ENCODE data around the gene SLC33A1. TPM values are rescaled to one million over a fixed set of nuclear protein-coding genes. Genes with fewer than 3 reads are reported as not detected.
"Not testable (repeated sequence)": the region's sequence is repeated elsewhere in the genome, so short reads cannot be mapped to it uniquely, and the experiment has no call there.

The SLC33A1 gene
- total RNA-seq, 1 donor: 36.9 TPM

DNA sequence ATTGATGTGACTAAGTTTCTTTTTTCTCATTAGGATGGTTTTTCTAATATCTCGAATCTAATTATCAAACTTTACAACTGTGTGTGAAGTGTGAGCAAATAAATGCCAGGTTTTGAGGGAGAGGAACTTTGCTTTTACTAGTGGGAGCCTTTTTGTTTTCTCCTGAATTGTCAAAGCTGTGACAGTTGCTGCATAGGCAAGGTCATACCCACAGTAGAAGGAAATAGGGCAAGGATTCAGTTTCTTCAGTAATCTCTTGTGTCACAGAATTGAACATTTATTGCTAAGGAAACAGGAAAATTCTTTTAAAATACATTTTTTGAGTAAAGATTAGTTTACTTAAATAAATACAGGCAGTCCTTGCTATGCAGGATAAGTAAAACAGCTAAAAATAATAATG lies 35.7 kb upstream of the SLC33A1 start:
- Histone ChIP-seq H3K27me3 (ENCODE audit: insufficient read depth, low read length) (no peaks in the 10 kb centered on the region), H4K20me1 (ENCODE audit: insufficient read depth, low read length) (peaks cover 6% of the 10 kb centered on the region), H3K4me1 (ENCODE audit: insufficient read depth, low read length) (peaks cover 12% of the 10 kb centered on the region), H2AFZ (ENCODE audit: low read length) (no peak overlapping the region), H3K4me3 (ENCODE audit: insufficient read depth, low read length) (no peak overlapping the region), H3K36me3 (ENCODE audit: insufficient read depth, low read length) (peaks cover 10% of the 10 kb centered on the region), H3K79me2 (ENCODE audit: insufficient read depth, low read length) (peaks cover 86% of the 10 kb centered on the region), H3K4me2 (ENCODE audit: insufficient read depth, low read length) (peak overlapping the region; percentile 35), H3K27ac (ENCODE audit: low read depth, low read length) (peak overlapping the region; percentile 75), H3K9me3 (ENCODE audit: low read depth, low read length) (no peaks in the 10 kb centered on the region)
- DNase-seq (ENCODE audit: insufficient read length, low spot score, missing footprints): no peak
- TF ChIP-seq, protein P1, sequence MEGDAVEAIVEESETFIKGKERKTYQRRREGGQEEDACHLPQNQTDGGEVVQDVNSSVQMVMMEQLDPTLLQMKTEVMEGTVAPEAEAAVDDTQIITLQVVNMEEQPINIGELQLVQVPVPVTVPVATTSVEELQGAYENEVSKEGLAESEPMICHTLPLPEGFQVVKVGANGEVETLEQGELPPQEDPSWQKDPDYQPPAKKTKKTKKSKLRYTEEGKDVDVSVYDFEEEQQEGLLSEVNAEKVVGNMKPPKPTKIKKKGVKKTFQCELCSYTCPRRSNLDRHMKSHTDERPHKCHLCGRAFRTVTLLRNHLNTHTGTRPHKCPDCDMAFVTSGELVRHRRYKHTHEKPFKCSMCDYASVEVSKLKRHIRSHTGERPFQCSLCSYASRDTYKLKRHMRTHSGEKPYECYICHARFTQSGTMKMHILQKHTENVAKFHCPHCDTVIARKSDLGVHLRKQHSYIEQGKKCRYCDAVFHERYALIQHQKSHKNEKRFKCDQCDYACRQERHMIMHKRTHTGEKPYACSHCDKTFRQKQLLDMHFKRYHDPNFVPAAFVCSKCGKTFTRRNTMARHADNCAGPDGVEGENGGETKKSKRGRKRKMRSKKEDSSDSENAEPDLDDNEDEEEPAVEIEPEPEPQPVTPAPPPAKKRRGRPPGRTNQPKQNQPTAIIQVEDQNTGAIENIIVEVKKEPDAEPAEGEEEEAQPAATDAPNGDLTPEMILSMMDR (IDR thresholded peaks at IDR 0.05; ENCODE audit: extremely low read depth, low read depth, low read length): no peak

DNA sequence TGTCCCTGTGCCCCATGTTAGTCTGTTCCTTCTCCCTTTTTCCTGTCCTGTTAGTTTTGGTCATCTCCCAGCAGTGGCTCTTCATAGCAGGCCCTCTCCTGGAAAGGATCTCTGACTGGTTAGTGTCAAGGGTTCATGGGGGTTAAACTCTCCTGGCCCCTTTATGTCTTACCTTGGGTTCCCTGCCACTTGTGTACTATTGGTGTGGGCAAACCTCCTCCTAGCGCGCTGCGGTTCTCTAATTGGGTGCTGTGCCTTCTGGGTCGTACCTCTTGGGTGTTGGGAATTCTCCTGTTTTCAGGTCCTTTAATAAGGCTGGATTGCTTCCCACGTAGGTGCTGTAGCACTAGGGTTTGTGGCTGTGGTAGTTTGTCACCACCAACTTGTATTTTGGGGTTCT lies 35.0 kb upstream of the SLC33A1 start:
- peaks cover 6% of the 10 kb centered on the region for H4K20me1 ChIP-seq (ENCODE audit: insufficient read depth, low read length)
- peak overlapping the region; percentile 75 for H3K27ac ChIP-seq (ENCODE audit: low read depth, low read length)
- H3K36me3 ChIP-seq (ENCODE audit: insufficient read depth, low read length): peaks cover 5% of the 10 kb centered on the region

DNA sequence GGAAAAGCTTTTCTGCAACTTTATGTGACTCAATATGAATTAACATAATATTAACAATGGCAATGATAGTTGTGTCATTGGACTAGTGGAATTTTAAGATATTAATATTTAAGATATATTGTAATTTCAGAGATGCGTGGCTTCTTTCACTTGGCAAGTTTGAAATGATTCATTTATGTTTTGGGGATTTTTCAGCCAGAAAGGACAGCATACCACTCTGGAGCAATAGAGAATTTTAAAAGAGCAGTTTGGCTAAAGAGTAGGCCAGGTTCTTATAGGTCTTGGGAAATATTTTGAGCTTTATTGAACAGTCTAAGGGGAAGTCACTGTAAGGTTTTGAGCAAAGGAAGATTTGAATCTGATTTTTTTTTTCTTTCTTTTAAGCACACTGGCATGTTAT lies 32.7 kb upstream of the SLC33A1 start:
- H3K27ac ChIP-seq (ENCODE audit: low read depth, low read length): no peak overlapping the region
- TF ChIP-seq, protein P1 (IDR thresholded peaks at IDR 0.05; ENCODE audit: extremely low read depth, low read depth, low read length): no peak
- H3K36me3 ChIP-seq (ENCODE audit: insufficient read depth, low read length): no peaks in the 10 kb centered on the region
- H3K79me2 ChIP-seq (ENCODE audit: insufficient read depth, low read length): peaks cover 96% of the 10 kb centered on the region
- H3K9me3 ChIP-seq (ENCODE audit: low read depth, low read length): no peaks in the 10 kb centered on the region
- no peaks in the 10 kb centered on the region for H3K27me3 ChIP-seq (ENCODE audit: insufficient read depth, low read length)
- no peak overlapping the region for H2AFZ ChIP-seq (ENCODE audit: low read length)
- no peak for DNase-seq (ENCODE audit: insufficient read length, low spot score, missing footprints)
- peaks cover 12% of the 10 kb centered on the region for H3K4me1 ChIP-seq (ENCODE audit: insufficient read depth, low read length)
- H3K4me2 ChIP-seq (ENCODE audit: insufficient read depth, low read length): no peak overlapping the region
- no peak overlapping the region for H3K4me3 ChIP-seq (ENCODE audit: insufficient read depth, low read length)
- peaks cover 6% of the 10 kb centered on the region for H4K20me1 ChIP-seq (ENCODE audit: insufficient read depth, low read length)

More for the DNA sequence above, 35.0 kb upstream of the SLC33A1 start:
- H2AFZ ChIP-seq (ENCODE audit: low read length): no peak overlapping the region
- no peak for DNase-seq (ENCODE audit: insufficient read length, low spot score, missing footprints)
- H3K4me1 ChIP-seq (ENCODE audit: insufficient read depth, low read length): peaks cover 12% of the 10 kb centered on the region
- no peak overlapping the region for H3K4me3 ChIP-seq (ENCODE audit: insufficient read depth, low read length)
- H3K79me2 ChIP-seq (ENCODE audit: insufficient read depth, low read length): peaks cover 92% of the 10 kb centered on the region
- H3K27me3 ChIP-seq (ENCODE audit: insufficient read depth, low read length): no peaks in the 10 kb centered on the region
- no peak overlapping the region for H3K4me2 ChIP-seq (ENCODE audit: insufficient read depth, low read length)
- TF ChIP-seq, protein P1 (IDR thresholded peaks at IDR 0.05; ENCODE audit: extremely low read depth, low read depth, low read length): no peak
- no peaks in the 10 kb centered on the region for H3K9me3 ChIP-seq (ENCODE audit: low read depth, low read length)

DNA sequence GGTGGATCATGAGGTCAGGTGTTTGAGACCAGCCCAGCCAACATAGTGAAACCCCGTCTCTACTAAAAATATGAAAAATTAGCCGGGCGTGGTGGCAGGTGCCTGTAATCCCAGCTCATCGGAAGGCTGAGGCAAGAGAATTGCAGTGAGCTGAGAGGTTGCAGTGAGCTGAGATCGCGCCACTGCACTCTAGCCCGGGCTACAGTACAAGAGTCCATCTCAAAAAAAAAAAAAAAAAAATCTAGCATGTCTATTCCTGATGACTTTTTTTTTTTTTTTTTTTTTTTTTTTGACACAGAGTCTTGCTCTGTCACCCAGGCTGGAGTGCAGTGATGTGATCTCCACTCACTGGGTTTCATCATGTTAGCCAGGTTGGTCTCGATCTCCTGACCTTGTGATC lies 32.1 kb upstream of the SLC33A1 start:
- not testable (repeated sequence) for H3K36me3 ChIP-seq (ENCODE audit: insufficient read depth, low read length); H3K4me2 ChIP-seq (ENCODE audit: insufficient read depth, low read length); DNase-seq (ENCODE audit: insufficient read length, low spot score, missing footprints); H3K9me3 ChIP-seq (ENCODE audit: low read depth, low read length); H2AFZ ChIP-seq (ENCODE audit: low read length); H3K4me3 ChIP-seq (ENCODE audit: insufficient read depth, low read length); H3K27me3 ChIP-seq (ENCODE audit: insufficient read depth, low read length); H3K27ac ChIP-seq (ENCODE audit: low read depth, low read length)
- Histone ChIP-seq H4K20me1 (ENCODE audit: insufficient read depth, low read length) (peaks cover 12% of the 10 kb centered on the region), H3K79me2 (ENCODE audit: insufficient read depth, low read length) (peaks cover 96% of the 10 kb centered on the region), H3K4me1 (ENCODE audit: insufficient read depth, low read length) (peaks cover 12% of the 10 kb centered on the region)

Measured in osteoblast (primary cell).